Activated T-cell treated with anti-CD3 and anti-CD28 coated beads, Interleukin-2, amount 50 U/mL, for 24 hours (primary cell): ENCODE measurements around the gene EHD2.
A peak's percentile ranks its signal among the peaks of the same experiment; 100 is the strongest.

Source experiments
- DNase-seq: peaks from one replicate; pipeline ENCODE4 v3.0.0-alpha.2; 2020
- H3K27ac Mint-ChIP-seq: 2 replicates; pipeline ENCODE4 v1.8.0; 2020; ENCODE audit warnings: mild to moderate bottlenecking, mixed read lengths
- H3K27me3 Mint-ChIP-seq: 2 replicates; pipeline ENCODE4 v1.8.0; 2020; ENCODE audit warnings: mixed read lengths
- H3K36me3 Mint-ChIP-seq: 2 replicates; pipeline ENCODE4 v1.8.0; 2020; ENCODE audit warnings: low read depth, mixed read lengths
- H3K4me1 Mint-ChIP-seq: 2 replicates; pipeline ENCODE4 v1.8.0; 2020; ENCODE audit warnings: low read depth, mixed read lengths
- H3K4me3 Mint-ChIP-seq: 2 replicates; pipeline ENCODE4 v1.8.0; 2020; ENCODE audit warnings: mild to moderate bottlenecking, moderate library complexity, mixed read lengths
- H3K9me3 Mint-ChIP-seq: 2 replicates; pipeline ENCODE4 v1.8.0; 2020; ENCODE audit warnings: mixed read lengths

EHD2 gene

GRCh38 chr19:47680858-47681332 is 32.3 kb upstream of the EHD2 start:
- peaks cover 51% of the 10 kb centered on the region for H3K36me3 Mint-ChIP-seq
- no peak overlapping the region for H3K4me3 Mint-ChIP-seq
- no peak overlapping the region for H3K27ac Mint-ChIP-seq
- DNase-seq, result no peak
- H3K4me1 Mint-ChIP-seq, result no peaks in the 10 kb centered on the region
- H3K27me3 Mint-ChIP-seq, result no peaks in the 10 kb centered on the region
- H3K9me3 Mint-ChIP-seq, result no peaks in the 10 kb centered on the region

- no peak overlapping the region for H3K4me3 Mint-ChIP-seq
- DNase-seq, result no peak
- H3K27ac Mint-ChIP-seq, result peak overlapping the region; percentile 9
- H3K4me1 Mint-ChIP-seq, result no peaks in the 10 kb centered on the region
- peaks cover 51% of the 10 kb centered on the region for H3K36me3 Mint-ChIP-seq
- H3K9me3 Mint-ChIP-seq, result no peaks in the 10 kb centered on the region
- no peaks in the 10 kb centered on the region for H3K27me3 Mint-ChIP-seq
Measured at GRCh38 chr19:47681388-47681787, 31.8 kb upstream of the EHD2 start.

DNA sequence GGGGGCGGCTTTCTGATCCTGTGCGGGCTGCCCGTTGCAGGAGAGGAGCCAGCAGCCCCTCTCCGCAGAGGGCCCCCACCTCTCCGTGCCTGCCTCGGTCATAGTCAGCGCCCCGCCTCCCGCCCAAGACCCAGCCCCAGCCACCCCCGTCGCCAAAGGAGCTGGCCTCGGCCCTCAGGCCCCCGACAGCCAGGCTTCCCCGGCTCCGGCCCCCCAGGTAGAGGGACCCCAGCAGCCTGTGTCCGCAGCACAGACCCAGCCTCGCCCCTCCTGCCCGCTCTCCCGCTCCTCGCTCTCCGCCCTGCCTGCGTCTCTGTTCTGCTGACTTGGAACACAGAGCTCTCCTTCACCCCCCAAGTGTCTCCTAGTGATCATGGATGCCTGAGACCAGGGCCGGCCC is 31.3 kb upstream of the EHD2 start:
- peaks cover 49% of the 10 kb centered on the region for H3K36me3 Mint-ChIP-seq
- DNase-seq, result no peak
- no peaks in the 10 kb centered on the region for H3K4me1 Mint-ChIP-seq
- no peaks in the 10 kb centered on the region for H3K27me3 Mint-ChIP-seq
- no peaks in the 10 kb centered on the region for H3K9me3 Mint-ChIP-seq
- no peak overlapping the region for H3K4me3 Mint-ChIP-seq
- H3K27ac Mint-ChIP-seq, result no peak overlapping the region

DNA sequence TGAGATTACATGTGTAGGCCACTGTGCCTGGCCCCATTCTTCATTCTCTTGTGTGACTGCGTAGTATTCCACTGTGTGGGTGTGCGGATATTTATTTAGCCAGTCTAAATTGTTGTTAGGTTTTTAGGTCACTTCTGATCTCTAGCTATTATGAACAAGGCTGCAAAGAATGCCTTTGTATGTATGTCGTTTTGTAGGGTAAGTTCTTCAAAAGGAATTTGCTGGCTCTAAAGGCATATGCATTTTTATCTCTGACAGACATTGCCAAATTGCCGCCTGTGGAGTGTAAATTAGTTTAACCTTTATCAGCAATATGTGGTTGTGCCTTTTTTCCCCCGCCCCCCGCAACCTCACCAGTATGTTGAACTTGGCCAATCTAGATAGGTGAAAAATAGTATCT is 30.3 kb upstream of the EHD2 start:
- peaks cover 42% of the 10 kb centered on the region for H3K36me3 Mint-ChIP-seq
- H3K4me3 Mint-ChIP-seq, result no peak overlapping the region

DNA sequence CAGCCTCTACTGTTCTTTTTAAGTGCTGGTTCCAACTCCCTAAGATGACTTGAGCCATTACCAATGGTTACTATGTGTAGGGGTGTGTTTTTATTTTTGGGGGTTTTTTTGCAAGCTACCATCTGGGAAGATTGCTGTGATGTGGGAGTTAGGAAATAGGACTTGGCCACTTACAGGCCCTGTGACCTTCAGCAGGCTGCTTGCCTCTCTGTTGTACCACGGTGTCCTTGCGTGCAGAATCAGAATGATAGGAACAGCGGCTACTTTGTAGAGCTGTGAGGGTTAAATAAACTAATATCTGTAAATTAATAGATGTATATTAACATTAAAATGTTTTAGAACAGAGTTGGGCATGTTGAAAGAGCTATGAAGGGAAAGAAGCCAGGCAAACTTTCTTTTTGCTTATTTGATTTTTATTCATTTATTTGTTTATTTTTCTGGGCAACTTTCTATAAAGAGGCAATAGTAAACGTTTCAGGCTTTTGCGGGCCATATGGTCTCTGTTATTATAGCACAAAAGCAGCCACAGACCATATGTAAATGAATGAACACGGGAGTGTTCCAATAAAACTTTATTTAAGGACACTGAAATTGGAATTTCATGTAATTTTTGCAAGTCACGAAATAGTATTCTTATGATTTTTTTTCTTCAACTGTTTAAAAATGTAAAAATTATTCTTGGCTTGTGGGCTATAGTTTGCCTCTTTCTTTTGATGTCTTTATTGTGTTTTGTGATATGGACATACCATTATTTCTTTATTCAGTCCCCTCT is 26.4 kb upstream of the EHD2 start:
- DNase-seq, result no peak
- Mint-ChIP-seq H3K27me3 (no peaks in the 10 kb centered on the region), H3K27ac (no peak overlapping the region), H3K9me3 (no peaks in the 10 kb centered on the region), H3K36me3 (peaks cover 41% of the 10 kb centered on the region), H3K4me3 (no peak overlapping the region), H3K4me1 (peaks cover 2% of the 10 kb centered on the region)

More for the DNA sequence above, 30.3 kb upstream of the EHD2 start:
- Mint-ChIP-seq H3K27me3 (no peaks in the 10 kb centered on the region), H3K27ac (no peak overlapping the region), H3K9me3 (no peaks in the 10 kb centered on the region), H3K4me1 (no peaks in the 10 kb centered on the region)
- DNase-seq, result no peak

DNA sequence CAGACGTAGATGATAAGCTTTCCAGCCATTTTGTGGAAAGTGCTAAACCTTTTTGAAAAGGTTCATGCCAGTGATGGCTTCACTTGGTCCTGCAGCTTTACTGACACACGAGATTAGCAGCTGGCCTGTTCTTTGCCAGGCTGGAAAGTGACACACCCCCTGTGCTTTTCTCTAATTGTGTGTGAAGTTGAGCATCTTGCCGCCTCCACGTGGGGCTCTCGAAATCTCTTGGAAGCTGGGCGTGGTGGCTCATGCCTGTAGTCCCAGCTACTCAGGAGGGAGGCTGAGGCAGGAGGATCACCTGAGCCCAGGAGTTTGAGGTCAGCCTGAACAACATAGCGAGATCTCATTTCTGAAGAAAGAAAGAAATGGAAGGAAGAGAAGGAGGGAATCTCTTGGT is 25.3 kb upstream of the EHD2 start:
- peaks cover 2% of the 10 kb centered on the region for H3K4me1 Mint-ChIP-seq
- H3K27me3 Mint-ChIP-seq, result no peaks in the 10 kb centered on the region
- DNase-seq, result no peak
- H3K4me3 Mint-ChIP-seq, result no peak overlapping the region
- H3K9me3 Mint-ChIP-seq, result no peaks in the 10 kb centered on the region
- peak overlapping the region; percentile 9 for H3K27ac Mint-ChIP-seq
- peaks cover 43% of the 10 kb centered on the region for H3K36me3 Mint-ChIP-seq

GRCh38 chr19:47691090-47691489 is 22.1 kb upstream of the EHD2 start:
- DNase-seq, result no peak
- Mint-ChIP-seq H3K27me3 (no peaks in the 10 kb centered on the region), H3K9me3 (no peaks in the 10 kb centered on the region), H3K4me1 (peaks cover 2% of the 10 kb centered on the region), H3K36me3 (peaks cover 39% of the 10 kb centered on the region), H3K27ac (peak overlapping the region; percentile 26), H3K4me3 (no peak overlapping the region)

GRCh38 chr19:47691782-47692181 is 21.4 kb upstream of the EHD2 start:
- peaks cover 35% of the 10 kb centered on the region for H3K36me3 Mint-ChIP-seq
- H3K4me3 Mint-ChIP-seq, result no peak overlapping the region
- H3K4me1 Mint-ChIP-seq, result peaks cover 2% of the 10 kb centered on the region
- H3K27ac Mint-ChIP-seq, result no peak overlapping the region
- H3K9me3 Mint-ChIP-seq, result no peaks in the 10 kb centered on the region
- DNase-seq, result no peak
- H3K27me3 Mint-ChIP-seq, result no peaks in the 10 kb centered on the region

GRCh38 chr19:47693489-47693888 is 19.7 kb upstream of the EHD2 start:
- Mint-ChIP-seq H3K27me3 (no peaks in the 10 kb centered on the region), H3K4me3 (no peak overlapping the region), H3K36me3 (peaks cover 33% of the 10 kb centered on the region), H3K4me1 (peaks cover 2% of the 10 kb centered on the region), H3K9me3 (no peaks in the 10 kb centered on the region), H3K27ac (no peak overlapping the region)
- no peak for DNase-seq

DNA sequence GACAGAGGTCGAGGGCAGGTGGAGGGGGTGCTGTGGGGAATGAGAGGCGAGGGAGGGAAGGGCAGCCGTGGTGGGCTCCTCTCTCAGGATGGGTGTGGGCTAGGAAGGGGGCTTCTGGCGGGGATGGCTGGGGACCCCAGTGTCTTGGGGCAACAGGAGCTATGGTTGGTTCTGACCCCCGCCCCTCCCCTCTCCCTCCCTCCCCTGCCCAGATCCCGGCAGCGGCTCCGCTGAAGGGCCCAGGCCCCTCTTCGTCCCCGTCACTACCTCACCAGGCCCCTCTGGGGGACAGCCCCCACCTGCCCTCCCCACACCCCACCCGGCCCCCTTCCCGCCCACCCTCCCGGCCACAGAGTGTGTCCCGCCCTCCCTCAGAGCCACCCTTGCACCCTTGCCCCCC is 19.3 kb upstream of the EHD2 start:
- no peak overlapping the region for H3K27ac Mint-ChIP-seq
- no peaks in the 10 kb centered on the region for H3K9me3 Mint-ChIP-seq
- no peak for DNase-seq
- peaks cover 37% of the 10 kb centered on the region for H3K36me3 Mint-ChIP-seq
- no peak overlapping the region for H3K4me3 Mint-ChIP-seq
- no peaks in the 10 kb centered on the region for H3K27me3 Mint-ChIP-seq
- peaks cover 2% of the 10 kb centered on the region for H3K4me1 Mint-ChIP-seq

DNA sequence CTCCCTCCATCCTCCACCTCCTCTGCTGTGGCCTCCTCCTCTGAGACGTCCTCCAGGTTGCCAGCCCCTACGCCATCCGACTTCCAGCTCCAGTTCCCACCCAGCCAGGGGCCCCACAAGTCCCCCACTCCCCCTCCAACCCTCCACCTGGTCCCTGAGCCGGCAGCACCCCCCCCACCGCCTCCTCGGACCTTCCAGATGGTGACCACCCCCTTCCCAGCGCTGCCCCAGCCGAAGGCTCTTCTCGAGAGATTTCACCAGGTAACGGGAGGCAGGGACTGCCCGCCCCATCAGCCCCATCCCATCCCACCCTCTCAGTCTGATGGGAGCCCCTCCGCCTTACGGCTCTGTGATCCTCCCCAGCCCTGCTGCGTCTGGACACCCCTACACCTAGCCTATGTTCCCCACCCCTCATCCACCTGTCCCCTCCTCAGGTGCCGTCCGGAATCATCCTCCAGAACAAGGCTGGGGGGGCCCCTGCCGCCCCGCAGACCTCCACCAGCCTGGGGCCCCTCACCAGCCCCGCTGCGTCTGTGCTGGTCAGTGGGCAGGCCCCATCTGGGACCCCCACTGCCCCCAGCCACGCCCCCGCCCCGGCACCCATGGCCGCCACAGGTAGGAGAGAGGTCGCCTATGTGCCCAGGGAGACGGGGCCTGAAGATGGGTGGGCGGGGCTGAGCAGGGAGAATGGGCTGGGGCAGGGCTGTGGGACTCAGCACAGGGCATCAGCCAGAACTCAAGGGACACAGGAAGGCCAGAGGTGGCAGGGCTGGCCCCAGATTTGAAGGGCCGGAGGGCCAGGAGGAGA is 18.6 kb upstream of the EHD2 start:
- Mint-ChIP-seq H3K4me1 (peaks cover 2% of the 10 kb centered on the region), H3K27ac (no peak overlapping the region), H3K9me3 (no peaks in the 10 kb centered on the region), H3K4me3 (no peak overlapping the region), H3K36me3 (peaks cover 44% of the 10 kb centered on the region), H3K27me3 (no peaks in the 10 kb centered on the region)
- DNase-seq, result no peak

GRCh38 chr19:47695533-47696262 is 17.5 kb upstream of the EHD2 start:
- peaks cover 48% of the 10 kb centered on the region for H3K36me3 Mint-ChIP-seq
- H3K9me3 Mint-ChIP-seq, result no peaks in the 10 kb centered on the region
- H3K4me3 Mint-ChIP-seq, result no peak overlapping the region
- peak overlapping the region; percentile 23 for H3K27ac Mint-ChIP-seq
- DNase-seq, result no peak
- H3K4me1 Mint-ChIP-seq, result peaks cover 2% of the 10 kb centered on the region
- H3K27me3 Mint-ChIP-seq, result no peaks in the 10 kb centered on the region

- no peaks in the 10 kb centered on the region for H3K4me1 Mint-ChIP-seq
- H3K9me3 Mint-ChIP-seq, result no peaks in the 10 kb centered on the region
- peaks cover 51% of the 10 kb centered on the region for H3K36me3 Mint-ChIP-seq
- H3K4me3 Mint-ChIP-seq, result no peak overlapping the region
- no peak overlapping the region for H3K27ac Mint-ChIP-seq
- no peaks in the 10 kb centered on the region for H3K27me3 Mint-ChIP-seq
- DNase-seq, result no peak
Measured at GRCh38 chr19:47696635-47697034, 16.6 kb upstream of the EHD2 start.

GRCh38 chr19:47697863-47698609 is 15.2 kb upstream of the EHD2 start:
- H3K27ac Mint-ChIP-seq, result peak overlapping the region; percentile 47
- no peaks in the 10 kb centered on the region for H3K4me1 Mint-ChIP-seq
- peak; percentile 72 for DNase-seq
- H3K36me3 Mint-ChIP-seq, result peaks cover 47% of the 10 kb centered on the region
- H3K4me3 Mint-ChIP-seq, result no peak overlapping the region
- H3K9me3 Mint-ChIP-seq, result no peaks in the 10 kb centered on the region
- H3K27me3 Mint-ChIP-seq, result no peaks in the 10 kb centered on the region
